ENCODE measurements around the gene MAN1C1.

GRCh38 chr1:25724201-25724600 is 107.6 kb downstream of the MAN1C1 start:
- no peak for TF ChIP-seq CTCF (IDR thresholded peaks at IDR 0.05)
- no peak for TF ChIP-seq POLR2A (IDR thresholded peaks at IDR 0.05)
